Adipocyte (in vitro differentiated cells): ENCODE measurements around the gene ADGRB3.

Experiments used
- DNase-seq: peaks from one replicate; pipeline ENCODE4 v3.0.0-alpha.2; 2015; ENCODE audit warnings: low read depth
- H3K27me3 ChIP-seq: replicated peaks from 2 replicates; pipeline ENCODE4 v1.7.0; 2013; ENCODE audit warnings: mild to moderate bottlenecking, low read length, moderate library complexity; ENCODE audit not compliant: control insufficient read depth, insufficient read depth
- H3K36me3 ChIP-seq: 2 replicates; pipeline ENCODE4 v1.7.0; 2013; ENCODE audit warnings: low read length, mild to moderate bottlenecking, moderate library complexity; ENCODE audit not compliant: control insufficient read depth, insufficient read depth, severe bottlenecking
- H3K4me1 ChIP-seq: 2 replicates; pipeline ENCODE4 v1.7.0; 2013; ENCODE audit warnings: mild to moderate bottlenecking, low read length, moderate library complexity; ENCODE audit not compliant: control insufficient read depth, insufficient read depth
- H3K4me3 ChIP-seq: 2 replicates; pipeline ENCODE4 v1.7.0; 2013; ENCODE audit warnings: mild to moderate bottlenecking, low read length, moderate library complexity
- H3K9ac ChIP-seq: 2 replicates; pipeline ENCODE4 v1.7.0; 2013; ENCODE audit warnings: mild to moderate bottlenecking, low read length, moderate library complexity
- H3K9me3 ChIP-seq: 2 replicates; pipeline ENCODE4 v1.7.0; 2013; ENCODE audit warnings: mild to moderate bottlenecking, low read length, moderate library complexity; ENCODE audit not compliant: control insufficient read depth

ADGRB3 gene

GRCh38 chr6:69007781-69008180 is 372.7 kb downstream of the ADGRB3 start:
- Histone ChIP-seq H3K4me3 (no peak overlapping the region), H3K36me3 (no peaks in the 10 kb centered on the region), H3K4me1 (no peaks in the 10 kb centered on the region), H3K9ac (no peak overlapping the region), H3K9me3 (no peaks in the 10 kb centered on the region), H3K27me3 (no peaks in the 10 kb centered on the region)
- DNase-seq: no peak

- Histone ChIP-seq H3K27me3 (no peaks in the 10 kb centered on the region), H3K9ac (no peak overlapping the region), H3K4me1 (no peaks in the 10 kb centered on the region), H3K36me3 (no peaks in the 10 kb centered on the region), H3K4me3 (no peak overlapping the region), H3K9me3 (no peaks in the 10 kb centered on the region)
- DNase-seq: no peak
Measured at GRCh38 chr6:69012211-69012610, 377.1 kb downstream of the ADGRB3 start.

DNA sequence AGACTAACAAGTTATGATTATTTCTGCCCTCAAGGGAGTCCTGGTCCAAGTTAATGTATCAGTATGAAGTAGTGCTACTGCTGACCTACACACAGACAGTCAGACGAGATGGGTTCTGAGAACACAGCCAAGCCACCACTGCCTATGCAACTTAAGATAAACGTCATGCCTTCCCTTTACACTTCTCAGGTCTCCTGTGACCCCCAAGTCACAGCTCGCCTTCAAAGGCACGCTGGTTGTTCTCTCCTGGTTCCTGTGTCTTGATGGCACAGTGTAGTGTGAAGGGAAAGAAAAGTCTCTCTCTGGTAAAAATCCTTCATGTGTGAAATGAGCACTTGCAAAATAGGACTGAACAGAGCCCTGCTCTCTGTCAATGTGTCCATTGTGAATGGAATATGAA is 377.8 kb downstream of the ADGRB3 start:
- no peaks in the 10 kb centered on the region for H3K36me3 ChIP-seq
- H3K9ac ChIP-seq: no peak overlapping the region
- no peaks in the 10 kb centered on the region for H3K4me1 ChIP-seq
- DNase-seq: no peak
- H3K9me3 ChIP-seq: no peaks in the 10 kb centered on the region
- no peaks in the 10 kb centered on the region for H3K27me3 ChIP-seq
- H3K4me3 ChIP-seq: no peak overlapping the region

GRCh38 chr6:69018906-69019305 is 383.8 kb downstream of the ADGRB3 start:
- H3K4me3 ChIP-seq: no peak overlapping the region
- no peaks in the 10 kb centered on the region for H3K27me3 ChIP-seq
- H3K4me1 ChIP-seq: no peaks in the 10 kb centered on the region
- no peak overlapping the region for H3K9ac ChIP-seq
- no peak for DNase-seq
- H3K36me3 ChIP-seq: no peaks in the 10 kb centered on the region
- H3K9me3 ChIP-seq: no peaks in the 10 kb centered on the region

- H3K9ac ChIP-seq: no peak overlapping the region
- H3K4me3 ChIP-seq: no peak overlapping the region
- H3K9me3 ChIP-seq: no peaks in the 10 kb centered on the region
- no peaks in the 10 kb centered on the region for H3K4me1 ChIP-seq
- peak; percentile 3 for DNase-seq
- no peaks in the 10 kb centered on the region for H3K36me3 ChIP-seq
- no peaks in the 10 kb centered on the region for H3K27me3 ChIP-seq
Measured at GRCh38 chr6:69019832-69020231, 384.8 kb downstream of the ADGRB3 start.

GRCh38 chr6:69022993-69023392 is 387.9 kb downstream of the ADGRB3 start:
- H3K36me3 ChIP-seq: no peaks in the 10 kb centered on the region
- H3K27me3 ChIP-seq: no peaks in the 10 kb centered on the region
- peak; percentile 27 for DNase-seq
- no peak overlapping the region for H3K4me3 ChIP-seq
- no peaks in the 10 kb centered on the region for H3K4me1 ChIP-seq
- H3K9ac ChIP-seq: no peak overlapping the region
- H3K9me3 ChIP-seq: no peaks in the 10 kb centered on the region

GRCh38 chr6:69026243-69026642 is 391.2 kb downstream of the ADGRB3 start:
- DNase-seq: no peak
- Histone ChIP-seq H3K4me3 (no peak overlapping the region), H3K9me3 (no peaks in the 10 kb centered on the region), H3K4me1 (no peaks in the 10 kb centered on the region), H3K36me3 (no peaks in the 10 kb centered on the region), H3K9ac (no peak overlapping the region), H3K27me3 (no peaks in the 10 kb centered on the region)

DNA sequence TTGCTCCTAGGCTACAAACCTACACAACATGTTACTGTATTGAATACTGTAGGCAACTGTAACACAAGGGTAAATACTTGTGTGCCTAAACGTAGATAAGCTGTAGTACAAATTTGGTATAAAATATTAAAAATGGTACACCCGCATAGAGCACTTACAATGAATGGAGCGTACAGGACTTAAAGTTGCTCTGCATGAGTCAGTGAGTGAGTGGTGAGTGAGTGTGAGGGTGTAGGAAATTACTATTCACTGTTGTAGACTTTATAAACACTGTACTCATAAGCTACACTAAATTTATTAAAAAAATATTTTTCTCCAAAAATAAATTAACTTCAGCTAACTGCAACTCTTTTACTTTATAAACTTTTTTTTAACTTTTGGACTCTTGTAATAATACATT is 391.6 kb downstream of the ADGRB3 start:
- H3K4me3 ChIP-seq: no peak overlapping the region
- H3K36me3 ChIP-seq: no peaks in the 10 kb centered on the region
- no peaks in the 10 kb centered on the region for H3K4me1 ChIP-seq
- no peaks in the 10 kb centered on the region for H3K27me3 ChIP-seq
- no peak for DNase-seq
- no peak overlapping the region for H3K9ac ChIP-seq
- H3K9me3 ChIP-seq: no peaks in the 10 kb centered on the region

DNA sequence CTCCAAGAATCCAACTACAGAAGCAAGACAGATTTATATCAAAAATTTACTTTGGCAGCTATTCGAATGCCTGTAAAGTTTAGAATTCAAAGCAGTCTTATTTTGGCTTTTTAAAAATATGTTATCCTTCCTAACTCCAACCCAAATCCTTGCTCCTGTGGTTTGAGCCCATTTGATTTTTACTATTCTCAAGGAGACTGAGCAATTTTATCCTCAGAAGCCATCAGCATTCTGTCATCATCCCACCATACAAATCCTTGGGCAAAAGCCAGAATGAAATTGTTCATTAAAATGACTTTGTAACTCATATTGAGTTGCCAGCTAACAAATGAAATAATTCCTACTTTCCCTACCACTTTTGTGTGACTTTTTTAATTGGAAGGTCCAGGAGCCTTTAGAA is 392.8 kb downstream of the ADGRB3 start:
- no peak for DNase-seq
- Histone ChIP-seq H3K9me3 (no peaks in the 10 kb centered on the region), H3K27me3 (no peaks in the 10 kb centered on the region), H3K4me3 (no peak overlapping the region), H3K4me1 (no peaks in the 10 kb centered on the region), H3K9ac (no peak overlapping the region), H3K36me3 (no peaks in the 10 kb centered on the region)

- no peaks in the 10 kb centered on the region for H3K9me3 ChIP-seq
- no peak overlapping the region for H3K4me3 ChIP-seq
- no peak for DNase-seq
- no peak overlapping the region for H3K9ac ChIP-seq
- H3K27me3 ChIP-seq: no peaks in the 10 kb centered on the region
- H3K36me3 ChIP-seq: no peaks in the 10 kb centered on the region
- H3K4me1 ChIP-seq: no peaks in the 10 kb centered on the region
Measured at GRCh38 chr6:69038841-69039240, 403.8 kb downstream of the ADGRB3 start.

DNA sequence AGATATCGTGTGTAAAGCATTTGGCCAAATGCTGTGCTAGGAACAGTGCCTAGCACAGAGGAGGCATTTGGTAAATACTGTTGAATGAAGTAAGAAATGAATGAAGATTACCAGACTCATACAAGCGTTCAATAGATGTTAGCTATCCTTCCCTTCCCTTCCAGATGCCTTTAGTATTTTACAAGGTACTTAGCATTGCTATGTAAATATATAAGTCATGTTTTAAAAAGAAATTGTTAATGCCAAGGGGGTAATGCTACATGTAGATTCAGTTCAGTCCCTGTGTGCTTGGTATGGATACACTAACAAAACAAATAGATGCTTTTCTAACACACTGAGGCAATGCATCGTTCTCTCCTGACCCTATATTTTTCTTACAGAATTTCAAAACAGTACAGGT is 407.2 kb downstream of the ADGRB3 start:
- Histone ChIP-seq H3K27me3 (no peaks in the 10 kb centered on the region), H3K36me3 (no peaks in the 10 kb centered on the region), H3K4me3 (no peak overlapping the region), H3K9me3 (no peaks in the 10 kb centered on the region), H3K9ac (no peak overlapping the region), H3K4me1 (no peaks in the 10 kb centered on the region)
- no peak for DNase-seq

- Histone ChIP-seq H3K4me1 (no peaks in the 10 kb centered on the region), H3K4me3 (no peak overlapping the region), H3K9me3 (no peaks in the 10 kb centered on the region), H3K36me3 (no peaks in the 10 kb centered on the region), H3K27me3 (no peaks in the 10 kb centered on the region), H3K9ac (no peak overlapping the region)
- peak; percentile 33 for DNase-seq
Measured at GRCh38 chr6:69044534-69044933, 409.5 kb downstream of the ADGRB3 start.
